ENCODE results near the gene CD36.

The CD36 gene

DNA sequence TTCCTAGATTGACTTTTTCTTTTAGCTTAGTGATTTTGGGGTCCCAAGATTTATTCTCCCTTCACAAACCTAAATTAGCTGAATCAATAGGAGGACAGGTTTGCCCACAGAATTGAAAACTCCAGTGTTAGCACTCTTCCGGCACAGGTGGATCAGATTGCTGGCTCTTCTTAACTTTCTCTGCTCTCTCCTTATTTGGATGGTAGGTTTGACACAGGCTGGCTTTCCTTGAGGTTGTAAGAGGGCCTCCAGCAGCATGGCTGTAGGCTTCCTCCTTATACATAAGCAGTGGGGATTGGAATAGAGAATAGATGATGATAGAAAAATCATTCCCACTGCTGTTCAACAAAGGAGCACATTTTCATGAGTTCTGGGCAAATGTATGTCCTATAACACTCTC is 9.4 kb upstream of the CD36 start:
- no peak for DNase-seq

DNA sequence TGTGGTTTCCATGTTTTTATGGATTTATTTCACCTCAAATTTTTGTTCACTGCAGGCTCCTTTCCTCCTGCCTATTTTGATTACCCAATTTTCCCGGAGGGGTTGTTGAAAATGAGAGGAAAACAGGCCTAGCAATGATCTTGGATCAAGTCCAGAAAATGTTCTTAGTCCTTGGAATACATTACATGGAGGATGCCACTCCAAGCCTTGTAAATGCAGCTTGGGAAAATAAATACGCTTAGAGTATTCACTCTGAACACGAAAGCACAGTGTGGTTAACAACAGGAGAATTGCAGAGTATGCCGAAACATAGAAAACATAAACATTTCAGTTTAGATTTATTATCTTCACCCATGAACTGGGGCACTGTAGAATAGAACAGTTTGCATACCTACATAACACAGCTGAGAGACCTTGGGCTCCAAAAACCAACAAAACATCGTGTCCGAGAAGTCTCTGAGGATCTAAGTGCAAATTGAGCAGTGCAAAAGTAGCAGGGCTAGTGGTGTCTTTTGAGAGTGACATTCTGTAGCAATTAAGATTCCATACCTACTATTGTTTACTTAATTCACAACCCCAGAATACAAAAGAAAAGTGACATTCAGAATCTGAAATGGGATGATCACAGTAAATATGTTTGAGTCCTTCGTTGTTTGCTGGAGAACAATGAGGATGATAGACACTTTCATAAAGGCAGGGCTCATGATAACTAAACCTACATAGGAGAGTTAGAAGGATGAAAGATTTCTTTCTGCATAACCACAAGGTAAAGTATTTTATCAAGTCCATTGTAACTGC is 7.6 kb upstream of the CD36 start:
- no peak for DNase-seq

- no peak for DNase-seq
Observed at GRCh38 chr7:80631421-80631820, 7.0 kb upstream of the CD36 start.

DNA sequence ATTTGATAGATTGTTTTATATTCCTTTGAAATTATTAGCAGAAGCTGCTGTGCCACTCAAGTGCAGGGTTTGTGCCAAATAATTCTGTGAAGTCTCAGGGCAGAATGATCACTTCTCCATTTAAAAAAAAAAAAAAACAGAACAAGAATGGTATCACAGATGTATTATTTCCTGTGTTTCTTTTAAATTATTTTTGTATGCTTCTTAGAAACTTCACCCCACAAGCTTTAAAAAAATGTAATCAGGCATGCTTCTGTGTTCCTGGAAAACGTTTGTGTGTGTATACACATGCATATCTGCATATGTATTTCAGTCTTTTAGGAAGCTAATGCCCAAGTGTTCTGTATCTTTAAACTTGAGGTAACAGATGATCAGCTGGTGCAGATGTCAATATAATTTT is 6.3 kb upstream of the CD36 start:
- DNase-seq, result no peak

GRCh38 chr7:80632819-80633218 is 5.6 kb upstream of the CD36 start:
- DNase-seq, result no peak

- DNase-seq, result no peak
Observed at GRCh38 chr7:80634505-80634904, 3.9 kb upstream of the CD36 start.

DNA sequence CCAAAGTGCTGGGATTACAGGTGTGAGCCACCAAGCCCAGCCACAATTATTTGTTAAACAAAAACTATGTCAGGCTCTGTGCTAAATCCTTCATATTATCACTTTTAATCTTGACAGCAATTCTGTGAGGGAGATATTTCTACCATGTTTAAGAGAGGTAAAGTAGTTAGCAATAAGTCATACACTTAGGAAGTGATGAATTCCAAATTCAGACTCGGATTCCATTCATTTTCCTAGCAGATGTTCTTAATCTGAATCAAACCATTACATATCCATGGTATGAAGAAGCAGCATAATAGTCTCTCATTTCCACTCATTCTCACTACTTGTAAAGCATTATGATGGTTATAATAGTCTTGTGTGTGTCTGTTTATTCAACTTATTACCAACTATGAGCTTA is 2.9 kb upstream of the CD36 start:
- DNase-seq, result no peak

DNA sequence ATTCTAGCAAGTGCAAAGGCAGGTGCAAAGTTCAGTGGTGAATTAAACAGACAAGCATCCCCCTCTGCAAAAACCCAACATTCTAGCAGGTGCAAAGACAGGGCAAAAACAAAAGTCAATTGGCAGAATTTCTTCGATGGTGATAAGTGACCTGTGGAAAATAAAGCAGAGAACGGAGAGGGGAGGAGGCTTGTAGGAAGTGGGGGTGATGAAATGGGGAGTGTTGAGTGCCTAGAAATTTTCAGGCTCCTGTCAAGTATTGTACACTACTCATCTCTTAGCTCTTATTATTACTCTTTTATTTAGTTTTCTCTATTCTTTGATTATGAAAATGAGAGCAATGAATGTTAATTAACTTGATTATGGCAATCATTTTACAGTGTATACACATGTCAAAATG is 2.4 kb upstream of the CD36 start:
- DNase-seq, result no peak

- DNase-seq, result no peak
Observed at GRCh38 chr7:80636709-80637108, 1.7 kb upstream of the CD36 start.

DNA sequence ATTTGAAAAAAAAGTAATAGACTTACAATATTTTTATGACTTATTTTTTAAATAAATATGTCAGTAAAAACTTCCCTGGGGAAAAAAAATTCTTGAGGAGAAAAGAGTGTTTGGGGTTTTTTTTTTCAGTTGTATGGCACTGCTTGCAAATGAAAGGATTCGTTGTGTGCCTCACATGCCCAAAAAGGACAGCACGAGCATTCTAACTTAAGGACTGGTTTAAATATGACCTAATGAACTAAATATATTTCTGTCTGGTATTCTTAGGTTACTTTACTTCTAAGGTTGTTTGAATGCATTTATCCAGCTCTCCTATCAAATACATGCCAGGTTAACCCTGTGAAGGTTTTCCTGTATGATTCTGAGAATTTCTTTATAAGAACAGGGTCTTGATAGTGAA is 988 bp upstream of the CD36 start:
- no peak for DNase-seq

DNA sequence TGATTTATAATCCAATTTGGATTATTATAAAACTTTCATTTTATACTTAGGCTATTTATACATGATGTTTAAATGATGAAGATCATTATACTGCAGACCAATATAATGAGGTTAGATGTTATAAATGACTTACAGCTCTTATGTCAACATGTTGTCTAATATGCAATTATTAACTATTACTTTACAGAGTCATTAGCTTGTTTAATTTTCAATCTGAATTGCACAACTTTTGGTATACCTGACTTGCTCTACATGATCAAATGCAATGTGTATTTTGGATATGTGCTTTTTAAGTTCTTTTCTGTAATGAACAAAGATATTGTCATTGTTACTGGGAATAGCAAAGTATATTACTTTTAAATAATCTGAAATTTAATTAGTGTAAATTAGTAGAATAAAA is 569 bp downstream of the CD36 start:
- no peak for DNase-seq

GRCh38 chr7:80640846-80641245 is 2.4 kb downstream of the CD36 start:
- no peak for DNase-seq

DNA sequence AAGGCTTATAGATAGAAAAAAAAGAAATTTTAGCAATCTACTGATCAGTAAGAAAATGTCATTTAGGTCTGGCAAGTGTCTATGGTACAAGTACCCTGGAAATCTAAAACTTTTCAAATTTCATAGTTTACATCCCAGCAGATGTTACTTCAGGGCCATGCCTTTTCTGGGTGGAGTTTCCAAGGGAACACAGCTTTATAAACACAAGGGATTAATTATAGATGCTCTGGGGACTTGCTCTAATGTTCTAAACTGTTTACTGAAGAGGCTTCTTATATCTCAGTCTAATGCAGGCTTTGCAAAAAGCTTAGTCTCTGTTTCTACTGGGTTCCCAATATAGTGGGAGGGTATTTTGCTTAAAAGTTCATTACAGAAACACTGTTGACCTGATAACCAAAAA is 3.1 kb downstream of the CD36 start:
- no peak for DNase-seq

- DNase-seq, result no peak
Observed at GRCh38 chr7:80642871-80643270, 4.4 kb downstream of the CD36 start.

GRCh38 chr7:80643336-80643915 is 5.0 kb downstream of the CD36 start:
- no peak for DNase-seq

DNA sequence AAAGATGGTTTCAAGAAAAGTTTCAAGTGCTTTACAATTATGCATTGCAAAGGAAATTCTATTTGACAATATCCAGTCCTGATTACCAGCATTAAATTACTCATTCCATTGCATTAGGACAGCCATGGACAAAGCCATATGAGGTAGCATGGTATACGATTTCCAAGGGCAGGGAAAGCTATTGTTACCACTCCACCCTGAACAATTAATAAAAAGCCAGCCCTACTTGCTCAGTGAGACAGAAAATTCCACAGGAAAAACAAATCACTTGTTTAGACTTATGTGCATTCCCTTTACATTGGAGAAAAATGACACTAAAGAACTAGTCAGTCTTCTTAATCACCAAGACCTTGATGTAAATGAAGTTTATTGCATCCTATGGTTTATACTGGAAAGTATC is 5.6 kb downstream of the CD36 start:
- DNase-seq, result no peak

DNA sequence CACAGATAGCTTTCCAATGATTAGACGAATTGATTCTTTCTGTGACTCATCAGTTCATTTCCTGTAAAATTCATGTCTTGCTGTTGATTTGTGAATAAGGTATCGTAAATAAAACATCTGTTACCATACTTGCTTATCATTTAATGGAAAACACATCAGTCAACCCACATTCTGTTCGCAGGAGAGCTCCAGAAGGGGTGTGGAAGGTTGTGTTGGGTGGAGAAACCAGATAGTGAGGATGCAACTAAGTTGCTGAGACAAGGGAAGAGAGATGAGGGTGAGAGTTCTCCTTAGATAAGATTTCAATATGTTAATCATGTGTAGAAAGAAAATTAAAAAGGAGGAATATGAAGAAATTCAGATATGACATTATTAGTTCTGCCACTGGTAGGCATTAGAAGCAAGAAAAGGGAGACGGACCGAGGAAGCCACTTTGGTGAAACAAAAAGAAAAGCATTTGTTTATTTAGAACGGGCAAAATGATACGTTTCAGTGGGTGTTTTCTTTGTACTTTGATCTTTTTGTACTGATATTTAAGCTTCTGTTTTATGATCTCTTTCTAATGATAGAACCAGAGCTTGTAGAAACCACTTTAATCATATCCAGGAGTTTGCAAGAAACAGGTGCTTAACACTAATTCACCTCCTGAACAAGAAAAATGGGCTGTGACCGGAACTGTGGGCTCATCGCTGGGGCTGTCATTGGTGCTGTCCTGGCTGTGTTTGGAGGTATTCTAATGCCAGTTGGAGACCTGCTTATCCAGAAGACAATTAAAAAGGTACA is 7.8 kb downstream of the CD36 start:
- DNase-seq, result no peak

- no peak for DNase-seq
Observed at GRCh38 chr7:80647436-80647835, 9.0 kb downstream of the CD36 start.

GRCh38 chr7:80648031-80648600 is 9.7 kb downstream of the CD36 start:
- no peak for DNase-seq

GRCh38 chr7:80649011-80649410 is 10.6 kb downstream of the CD36 start:
- no peak for DNase-seq

DNA sequence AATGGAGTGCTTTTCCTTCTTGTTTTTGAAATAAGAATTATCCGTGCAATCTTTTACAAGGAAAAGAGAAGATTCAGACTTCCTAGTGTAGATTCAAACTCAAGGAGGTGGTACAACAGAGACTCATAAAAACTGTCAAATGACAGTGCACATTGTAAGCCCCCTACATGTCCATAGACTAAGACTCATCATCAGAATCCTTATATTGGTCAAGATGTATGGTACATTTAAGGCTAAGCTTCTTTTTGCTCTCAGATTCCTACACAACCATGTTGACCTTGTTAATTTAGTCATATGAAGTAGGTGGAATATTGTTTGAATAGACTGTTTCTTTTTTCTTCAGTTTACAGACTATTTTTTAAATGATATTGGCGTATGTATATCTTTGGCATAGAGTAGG is 11.6 kb downstream of the CD36 start:
- DNase-seq, result no peak

DNA sequence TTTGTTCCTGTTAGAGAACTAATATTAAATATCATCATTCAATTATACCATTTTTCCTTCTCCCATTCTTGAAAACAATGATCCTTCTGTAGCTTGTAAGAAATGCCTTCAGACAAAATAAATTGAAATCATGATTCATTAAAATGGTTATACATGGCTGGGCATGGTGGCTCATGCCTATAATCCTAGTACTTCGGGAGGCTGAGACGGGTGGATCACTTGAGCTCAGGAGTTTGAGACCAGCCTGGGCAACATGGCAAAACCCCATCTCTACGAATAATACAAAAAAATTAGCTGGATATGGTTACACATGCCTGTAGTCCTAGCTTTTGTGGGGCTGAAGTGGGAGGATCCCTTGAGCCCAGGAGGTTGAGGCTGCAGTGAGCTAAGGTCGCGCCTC is 13.0 kb downstream of the CD36 start:
- DNase-seq, result no peak

DNA sequence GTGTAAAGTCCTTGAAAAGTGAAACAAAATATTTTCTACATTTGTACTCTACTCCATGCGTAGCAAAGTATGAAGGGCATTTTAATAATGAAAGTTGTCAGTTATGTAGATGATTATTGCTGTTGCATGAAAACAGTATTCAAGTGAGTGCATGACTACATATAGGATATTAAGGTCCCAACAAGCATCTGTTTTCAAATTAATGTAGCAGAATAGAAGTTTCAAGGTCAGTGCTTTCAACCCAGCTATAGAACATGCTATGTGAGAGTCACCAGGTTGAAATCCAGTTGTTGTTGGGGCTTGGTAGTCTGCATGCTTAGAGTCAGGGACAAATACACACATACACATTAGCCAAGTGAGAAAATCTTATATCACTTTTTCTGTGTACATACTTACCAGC is 14.8 kb downstream of the CD36 start:
- DNase-seq, result no peak

GRCh38 chr7:80654887-80655340 is 16.5 kb downstream of the CD36 start:
- DNase-seq, result no peak
